Left ventricle myocardium superior (tissue), 1 donor: ENCODE results near the gene SCGB3A1. TPM values are rescaled to one million over a fixed set of nuclear protein-coding genes. Genes with fewer than 3 reads are reported as not detected.

ENCODE experiments used
- ATAC-seq: fragments of 200-7000 bp; cut with Tn5 transposase; one replicate; pipeline ENCODE4 v1.9.1; 2020; ENCODE audit warnings: mild to moderate bottlenecking, moderate library complexity
- DNase-seq: peaks from one replicate; pipeline ENCODE4 v3.0.0-alpha.2; 2020
- intact Hi-C: fragments of 100-400 bp; cut with micrococcal nuclease; formaldehyde crosslinking; loops from one replicate; pipeline ENCODE4 v1.11.0; 2022
- long read RNA-seq: library from polyadenylated mRNA; unstranded; transcript quantifications from one replicate; pipeline ENCODE4 v2.0.0, GENCODE V29; 2021
- total RNA-seq: library from RNA; stranded (reverse); fragmentation: NEBNext Ultra II Directional; extraction: Animal tissue kit (Norgen Biotek cat#: 25700); gene quantifications from one replicate; pipeline ENCODE4 v1.2.1, GENCODE V29; 2021
- donor health status: DM: no; HTN: yes; CAD: no; lungs with severe emphysema.

The SCGB3A1 gene
- not detected for total RNA-seq
- long read RNA-seq = 0 reads

GRCh38 chr5:180591311-180591887 lies at the start of gene SCGB3A1:
Gene SCGB3A1 (minus strand): TSS chr5:180591499. CDS start chr5:180591462, 37 bp downstream.
- intact Hi-C loops = no loop called here
- no peak for DNase-seq
- ATAC-seq = no peak

- no peak for ATAC-seq
- intact Hi-C loops = no loop called here
- no peak for DNase-seq
These were observed 49.2 kb upstream of the SCGB3A1 start for GRCh38 chr5:180640611-180640860.

- ATAC-seq = peak; percentile 13
- intact Hi-C loops = no loop called here
- DNase-seq = peak; percentile 49
These were observed 48.7 kb upstream of the SCGB3A1 start for GRCh38 chr5:180639741-180640610.

GRCh38 chr5:180639287-180639686 lies 48.0 kb upstream of the SCGB3A1 start:
- ATAC-seq (no peak), DNase-seq (no peak)
- intact Hi-C loops = no loop called here

GRCh38 chr5:180637962-180638680 lies 46.8 kb upstream of the SCGB3A1 start:
- no peak for ATAC-seq
- peak; percentile 20 for DNase-seq
- intact Hi-C loops = no loop called here

- DNase-seq = peak; percentile 24
- intact Hi-C loops = no loop called here
- ATAC-seq = no peak
These were observed 45.2 kb upstream of the SCGB3A1 start for GRCh38 chr5:180636403-180637075.

- intact Hi-C loops = no loop called here
- DNase-seq = peak; percentile 12
These were observed 44.7 kb upstream of the SCGB3A1 start for GRCh38 chr5:180636016-180636402.

GRCh38 chr5:180633283-180634177 lies 42.2 kb upstream of the SCGB3A1 start:
- ATAC-seq (no peak), DNase-seq (peak; percentile 12)
- intact Hi-C loops = no loop called here

More at GRCh38 chr5:180636016-180636402, 44.7 kb upstream of the SCGB3A1 start:
- no peak for ATAC-seq

- ATAC-seq (peak; percentile 55), DNase-seq (peak; percentile 42)
- intact Hi-C loops = no loop called here
These were observed 41.5 kb upstream of the SCGB3A1 start for GRCh38 chr5:180632768-180633167.

GRCh38 chr5:180631549-180632383 lies 40.5 kb upstream of the SCGB3A1 start:
- DNase-seq (peak; percentile 19), ATAC-seq (no peak)
- intact Hi-C loops = no loop called here

- intact Hi-C loops = no loop called here
- DNase-seq (no peak), ATAC-seq (no peak)
These were observed 39.1 kb upstream of the SCGB3A1 start for GRCh38 chr5:180630426-180630825.

GRCh38 chr5:180629831-180630382 lies 38.6 kb upstream of the SCGB3A1 start:
- no peak for ATAC-seq
- intact Hi-C loops = no loop called here
- DNase-seq = peak; percentile 14

- ATAC-seq (no peak), DNase-seq (peak; percentile 2)
- intact Hi-C loops = no loop called here
These were observed 37.8 kb upstream of the SCGB3A1 start for GRCh38 chr5:180628827-180629750.

- intact Hi-C loops = no loop called here
- ATAC-seq (no peak), DNase-seq (no peak)
These were observed 36.9 kb upstream of the SCGB3A1 start for GRCh38 chr5:180628211-180628610.

- ATAC-seq (no peak), DNase-seq (no peak)
- intact Hi-C loops = no loop called here
These were observed 36.3 kb upstream of the SCGB3A1 start for GRCh38 chr5:180627386-180628120.
